ENCODE results near the gene DSCAML1.

Gene DSCAML1

GRCh38 chr11:117591316-117592039 lies 205.5 kb downstream of the DSCAML1 start:
- Histone ChIP-seq H3K36me3 (no peaks in the 10 kb centered on the region), H3K9me3 (ENCODE audit: severe bottlenecking) (no peaks in the 10 kb centered on the region), H3K27ac (no peak overlapping the region), H3K4me3 (ENCODE audit: low read depth, low read length) (no peak overlapping the region), H3K27me3 (ENCODE audit: insufficient read depth, low read depth, severe bottlenecking) (no peaks in the 10 kb centered on the region)
- TF ChIP-seq CTCF (IDR thresholded peaks at IDR 0.05; ENCODE audit: low read depth, low read length) = no peak
- DNase-seq = no peak

- Histone ChIP-seq H3K4me3 (ENCODE audit: low read depth, low read length) (no peak overlapping the region), H3K9me3 (ENCODE audit: severe bottlenecking) (no peaks in the 10 kb centered on the region), H3K27ac (no peak overlapping the region), H3K27me3 (ENCODE audit: insufficient read depth, low read depth, severe bottlenecking) (no peaks in the 10 kb centered on the region), H3K36me3 (no peaks in the 10 kb centered on the region)
- no peak for DNase-seq
- TF ChIP-seq CTCF (IDR thresholded peaks at IDR 0.05; ENCODE audit: low read depth, low read length) = no peak
These were observed 208.0 kb downstream of the DSCAML1 start for GRCh38 chr11:117589063-117589462.

DNA sequence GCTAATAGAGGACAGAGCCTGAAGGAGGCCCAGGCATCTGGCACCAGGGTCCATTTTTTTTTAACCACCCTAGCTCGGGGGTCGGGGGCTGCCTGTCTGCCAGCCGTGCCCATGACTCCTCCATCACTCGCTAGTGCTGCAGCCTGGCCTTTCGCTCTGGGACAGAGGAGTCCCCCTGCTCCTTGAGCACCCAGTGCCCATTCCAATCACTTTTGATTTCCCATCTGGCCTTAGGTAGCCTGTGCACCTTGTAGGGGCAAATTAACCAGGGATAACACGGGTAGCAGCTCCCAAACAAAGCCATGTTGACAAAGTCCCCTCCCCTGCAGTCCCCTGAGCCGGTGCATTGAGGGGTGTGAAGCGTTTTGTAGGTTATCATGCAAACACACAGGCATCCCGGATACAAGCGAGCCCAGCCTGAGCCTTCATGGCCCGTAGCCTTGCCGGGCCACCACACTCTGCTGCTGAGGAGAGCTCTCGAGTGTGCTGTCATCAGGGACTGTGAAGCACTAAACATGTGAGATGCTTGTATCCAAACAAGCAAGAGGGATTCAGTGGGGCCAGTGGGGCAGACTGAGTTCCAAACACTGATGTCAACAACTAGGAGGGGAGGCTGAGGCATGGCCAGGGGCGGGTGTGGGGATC lies 208.7 kb downstream of the DSCAML1 start:
- TF ChIP-seq CTCF (IDR thresholded peaks at IDR 0.05; ENCODE audit: low read depth, low read length) = no peak
- Histone ChIP-seq H3K27ac (no peak overlapping the region), H3K9me3 (ENCODE audit: severe bottlenecking) (no peaks in the 10 kb centered on the region), H3K36me3 (no peaks in the 10 kb centered on the region), H3K4me3 (ENCODE audit: low read depth, low read length) (no peak overlapping the region), H3K27me3 (ENCODE audit: insufficient read depth, low read depth, severe bottlenecking) (no peaks in the 10 kb centered on the region)
- DNase-seq = no peak

GRCh38 chr11:117587416-117587815 lies 209.6 kb downstream of the DSCAML1 start:
- DNase-seq = no peak
- no peaks in the 10 kb centered on the region for H3K27me3 ChIP-seq (ENCODE audit: insufficient read depth, low read depth, severe bottlenecking)
- no peak overlapping the region for H3K27ac ChIP-seq
- H3K36me3 ChIP-seq = no peaks in the 10 kb centered on the region
- H3K4me3 ChIP-seq (ENCODE audit: low read depth, low read length) = no peak overlapping the region
- TF ChIP-seq CTCF (IDR thresholded peaks at IDR 0.05; ENCODE audit: low read depth, low read length) = no peak
- no peaks in the 10 kb centered on the region for H3K9me3 ChIP-seq (ENCODE audit: severe bottlenecking)

DNA sequence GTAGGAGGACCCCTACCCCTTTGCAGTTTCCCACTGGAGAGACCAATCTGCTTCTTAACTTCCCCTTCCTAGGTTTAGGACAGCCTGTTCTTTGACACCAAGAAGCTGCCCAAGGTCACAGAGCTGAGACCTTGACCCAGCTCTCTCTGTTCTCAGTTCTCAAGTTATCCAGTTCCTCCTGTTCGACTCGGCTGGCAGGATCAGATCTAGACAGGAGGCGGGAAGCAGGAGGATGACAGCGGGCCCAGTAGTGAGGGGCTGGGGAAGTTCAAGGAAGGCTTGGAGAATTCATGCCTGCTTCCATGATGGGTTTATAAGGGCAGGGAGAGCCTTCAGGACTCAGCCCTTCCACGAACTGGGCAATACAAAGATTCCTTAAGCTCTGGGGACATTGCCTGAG lies 210.6 kb downstream of the DSCAML1 start:
- no peak for DNase-seq
- no peak overlapping the region for H3K27ac ChIP-seq

More for the DNA sequence above, 210.6 kb downstream of the DSCAML1 start:
- Histone ChIP-seq H3K27me3 (ENCODE audit: insufficient read depth, low read depth, severe bottlenecking) (no peaks in the 10 kb centered on the region), H3K36me3 (no peaks in the 10 kb centered on the region), H3K9me3 (ENCODE audit: severe bottlenecking) (no peaks in the 10 kb centered on the region), H3K4me3 (ENCODE audit: low read depth, low read length) (no peak overlapping the region)
- TF ChIP-seq CTCF (IDR thresholded peaks at IDR 0.05; ENCODE audit: low read depth, low read length) = no peak

All from WERI-Rb-1 (cell line).